ENCODE results near the gene PNPO. TPM values are rescaled to one million over a fixed set of nuclear protein-coding genes. Genes with fewer than 3 reads are reported as not detected.
"Not testable (repeated sequence)": the region's sequence is repeated elsewhere in the genome, so short reads cannot be mapped to it uniquely, and the experiment has no call there.

The PNPO gene
- total RNA-seq, 1 donor from 2014 or later: 28.2 TPM

GRCh38 chr17:47917581-47917980 is 23.8 kb upstream of the PNPO start:
- DNase-seq (ENCODE audit: low spot score): no peak

- no peak for DNase-seq (ENCODE audit: low spot score)
Observed at GRCh38 chr17:47918006-47918405, 23.4 kb upstream of the PNPO start.

GRCh38 chr17:47918991-47919390 is 22.4 kb upstream of the PNPO start:
- no peak for DNase-seq (ENCODE audit: low spot score)

GRCh38 chr17:47919889-47920288 is 21.5 kb upstream of the PNPO start:
- DNase-seq (ENCODE audit: low spot score): not testable (repeated sequence)

- DNase-seq (ENCODE audit: low spot score): no peak
Observed at GRCh38 chr17:47924785-47925677, 16.3 kb upstream of the PNPO start.

GRCh38 chr17:47925678-47925988 is 15.7 kb upstream of the PNPO start:
- DNase-seq (ENCODE audit: low spot score): no peak

GRCh38 chr17:47927821-47928400 is 13.5 kb upstream of the PNPO start:
- DNase-seq (ENCODE audit: low spot score): no peak

- DNase-seq (ENCODE audit: low spot score): no peak
Observed at GRCh38 chr17:47928415-47928814, 13.0 kb upstream of the PNPO start.

GRCh38 chr17:47929218-47930000 is 12.0 kb upstream of the PNPO start:
- no peak for DNase-seq (ENCODE audit: low spot score)

GRCh38 chr17:47931848-47932247 is 9.5 kb upstream of the PNPO start:
- no peak for DNase-seq (ENCODE audit: low spot score)

- no peak for DNase-seq (ENCODE audit: low spot score)
Observed at GRCh38 chr17:47934856-47935255, 6.5 kb upstream of the PNPO start.

- DNase-seq (ENCODE audit: low spot score): not testable (repeated sequence)
Observed at GRCh38 chr17:47935468-47935867, 5.9 kb upstream of the PNPO start.

GRCh38 chr17:47935961-47936360 is 5.4 kb upstream of the PNPO start:
- DNase-seq (ENCODE audit: low spot score): no peak

- no peak for DNase-seq (ENCODE audit: low spot score)
Observed at GRCh38 chr17:47937941-47938340, 3.4 kb upstream of the PNPO start.

GRCh38 chr17:47942096-47942510 is 732 bp downstream of the PNPO start:
- no peak for DNase-seq (ENCODE audit: low spot score)

GRCh38 chr17:47942568-47942967 is 1.2 kb downstream of the PNPO start:
- no peak for DNase-seq (ENCODE audit: low spot score)

GRCh38 chr17:47945080-47945479 is 3.7 kb downstream of the PNPO start:
- DNase-seq (ENCODE audit: low spot score): no peak

GRCh38 chr17:47945529-47946508 is 4.4 kb downstream of the PNPO start:
- DNase-seq (ENCODE audit: low spot score): no peak

- DNase-seq (ENCODE audit: low spot score): no peak
Observed at GRCh38 chr17:47946516-47946915, 5.1 kb downstream of the PNPO start.

GRCh38 chr17:47946929-47947397 is 5.6 kb downstream of the PNPO start:
- no peak for DNase-seq (ENCODE audit: low spot score)

GRCh38 chr17:47948706-47949196 is 7.4 kb downstream of the PNPO start:
- DNase-seq (ENCODE audit: low spot score): no peak
